Activated naive CD4-positive, alpha-beta T cell treated with Interleukin-2 at 50 U/mL for 16 hours (primary cell): Measurements from ENCODE around the gene SCML2.
"Not testable (repeated sequence)": the region's sequence is repeated elsewhere in the genome, so short reads cannot be mapped to it uniquely, and the experiment has no call there.

ENCODE experiments used
- DNase-seq: peaks from one replicate; pipeline ENCODE4 v3.0.0-alpha.2; 2020

Gene SCML2

DNA sequence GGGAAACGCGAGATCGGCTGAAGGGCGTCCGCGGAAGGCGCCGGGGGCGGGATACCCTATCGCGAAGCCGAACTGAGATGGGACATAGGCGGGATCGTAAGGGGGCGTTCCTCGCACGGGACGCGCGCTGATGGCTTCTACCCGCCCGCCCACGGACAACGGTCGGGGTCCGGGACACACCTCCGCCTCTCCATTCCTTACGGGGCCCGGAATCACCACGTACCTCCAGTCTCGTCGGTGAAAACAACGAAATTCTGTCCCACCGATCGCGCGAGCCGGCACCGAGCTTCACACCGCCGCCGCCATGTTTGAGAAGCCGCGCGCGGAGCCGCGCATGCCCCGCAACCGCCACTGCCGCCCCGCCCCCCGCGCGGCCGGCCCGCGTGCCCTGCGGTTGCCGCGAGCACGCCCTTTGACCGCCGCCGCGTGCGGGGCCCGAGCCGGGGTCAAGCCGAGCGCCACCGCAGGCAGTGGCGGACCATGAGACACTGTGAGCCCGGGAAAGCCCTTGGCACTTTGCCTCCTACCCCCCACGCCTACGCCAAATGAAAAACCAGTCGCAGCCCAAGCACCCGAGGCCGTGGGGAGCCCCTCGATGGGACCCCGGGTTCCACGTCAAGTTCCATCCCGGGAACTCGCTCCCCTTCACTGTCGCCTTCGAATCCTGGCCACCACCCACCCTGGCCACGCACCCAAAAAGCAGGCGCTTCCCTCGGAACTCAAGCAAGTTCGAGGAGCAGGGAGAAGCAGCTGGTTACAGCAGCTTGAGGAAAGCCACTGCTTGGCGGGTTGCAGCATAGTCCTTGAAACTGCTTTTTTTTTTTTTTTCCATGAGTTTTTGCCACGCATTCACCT, at the start of gene SCML2:
TSS of gene SCML2 (minus strand) at position 320 of the 855 bp plus-strand sequence. CDS start 20,617 bp downstream, outside the sequence.
- peak; percentile 38 for DNase-seq

DNA sequence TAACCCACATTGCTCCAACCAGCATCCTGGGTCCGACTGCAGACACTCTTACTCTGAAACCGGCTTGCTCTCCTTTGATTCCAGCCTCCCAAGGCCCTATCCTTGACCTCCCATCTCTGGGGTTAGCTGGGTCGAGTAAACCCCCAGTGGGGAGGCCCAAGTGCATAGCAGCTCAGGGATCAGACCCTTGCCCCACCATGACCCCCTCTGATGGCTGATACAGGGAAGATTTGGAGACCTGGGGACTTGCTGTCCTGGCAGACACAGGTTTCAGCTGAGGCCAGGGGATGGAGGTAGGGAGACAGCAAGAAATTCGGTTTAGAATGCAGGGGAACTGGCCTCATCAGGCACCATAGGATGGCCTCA, 47.3 kb upstream of the SCML2 start:
- no peak for DNase-seq

GRCh38 chrX:18394477-18394876, 40.0 kb upstream of the SCML2 start:
- no peak for DNase-seq

DNA sequence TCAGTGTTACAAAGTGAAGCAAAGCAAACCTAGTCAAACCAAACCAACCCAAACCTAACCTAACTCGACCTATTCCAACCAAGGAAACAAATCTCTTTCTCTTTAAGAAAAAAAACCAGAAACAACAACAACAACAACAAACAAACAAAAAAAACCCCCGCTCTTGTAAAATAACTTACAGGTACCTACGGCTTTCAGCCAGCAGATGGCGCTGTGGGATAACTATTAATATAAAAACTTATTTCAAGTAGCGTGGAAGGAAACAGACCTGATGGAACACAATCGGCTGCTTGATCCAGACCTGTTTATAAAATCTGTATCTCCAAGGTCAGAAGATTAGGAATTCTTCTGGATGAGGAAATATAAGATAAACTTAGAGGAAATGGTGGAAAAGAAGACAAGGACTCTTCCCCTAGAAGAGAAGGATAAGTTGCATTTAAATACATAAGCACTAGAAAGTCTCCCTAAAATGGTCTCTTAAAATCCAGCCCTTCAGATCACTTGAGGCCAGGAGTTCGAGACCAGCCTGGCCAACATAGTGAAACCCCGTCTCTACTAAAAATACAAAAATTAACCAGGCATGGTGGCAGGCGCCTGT, 36.6 kb upstream of the SCML2 start:
- DNase-seq, result peak; percentile 58

DNA sequence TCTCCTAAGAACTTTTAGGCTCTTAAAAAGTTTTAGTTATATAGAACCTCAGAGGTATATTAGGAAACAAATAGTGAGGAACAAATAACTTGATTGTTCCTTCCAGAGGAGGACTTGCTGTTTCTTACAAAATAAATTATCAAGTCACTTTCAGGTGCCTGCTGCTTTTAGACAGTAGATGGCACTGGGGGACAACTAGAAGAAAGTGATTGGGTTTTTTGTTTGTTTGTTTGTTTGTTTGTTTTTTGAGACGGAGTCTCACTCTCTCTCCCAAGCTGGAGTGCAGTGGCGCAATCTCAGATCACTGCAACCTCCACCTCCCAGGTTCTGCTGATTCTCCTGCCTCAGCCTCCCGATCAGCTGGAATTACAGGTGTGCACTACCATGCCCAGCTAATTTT, 35.5 kb upstream of the SCML2 start:
- no peak for DNase-seq

DNA sequence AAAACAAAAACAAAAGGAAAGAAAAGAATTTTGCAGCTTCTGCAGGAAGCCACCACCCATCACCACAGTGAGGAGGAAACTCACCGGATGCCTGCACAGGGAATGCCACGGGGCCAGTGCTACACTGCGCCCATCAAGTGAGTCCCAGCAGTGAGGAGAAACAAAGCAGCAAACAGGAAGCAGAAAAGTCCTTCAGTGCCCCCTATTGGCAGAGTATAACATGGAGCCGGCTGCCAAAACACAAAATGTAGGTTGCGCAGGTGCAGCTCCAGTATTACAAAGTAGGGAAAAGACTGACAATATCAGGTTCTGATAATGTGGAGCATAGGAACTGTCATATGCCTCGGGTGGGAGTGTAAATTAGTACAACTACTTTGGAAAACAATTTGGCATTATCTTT, 23.3 kb upstream of the SCML2 start:
- peak; percentile 15 for DNase-seq

- DNase-seq, result not testable (repeated sequence)
Measured at GRCh38 chrX:18375131-18375805, 20.8 kb upstream of the SCML2 start.

DNA sequence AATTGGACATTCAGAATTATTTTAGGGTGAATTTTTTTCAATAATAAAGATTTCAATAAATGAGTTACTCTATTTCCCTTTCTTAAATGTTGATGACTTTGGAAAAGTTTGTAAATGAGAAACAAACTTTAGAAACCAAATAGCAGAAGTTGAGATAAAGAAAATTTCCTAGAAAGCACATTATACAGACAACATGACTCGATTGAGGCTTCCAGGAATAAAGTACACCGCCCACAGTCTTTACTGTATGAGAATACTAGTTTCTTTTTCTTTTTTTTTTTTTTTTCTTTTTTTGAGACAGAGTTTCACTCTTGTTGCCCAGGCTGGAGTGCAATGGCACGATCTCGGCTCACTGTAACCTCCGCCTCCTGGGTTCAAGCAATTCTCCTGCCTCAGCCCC, 14.6 kb upstream of the SCML2 start:
- DNase-seq, result not testable (repeated sequence)

DNA sequence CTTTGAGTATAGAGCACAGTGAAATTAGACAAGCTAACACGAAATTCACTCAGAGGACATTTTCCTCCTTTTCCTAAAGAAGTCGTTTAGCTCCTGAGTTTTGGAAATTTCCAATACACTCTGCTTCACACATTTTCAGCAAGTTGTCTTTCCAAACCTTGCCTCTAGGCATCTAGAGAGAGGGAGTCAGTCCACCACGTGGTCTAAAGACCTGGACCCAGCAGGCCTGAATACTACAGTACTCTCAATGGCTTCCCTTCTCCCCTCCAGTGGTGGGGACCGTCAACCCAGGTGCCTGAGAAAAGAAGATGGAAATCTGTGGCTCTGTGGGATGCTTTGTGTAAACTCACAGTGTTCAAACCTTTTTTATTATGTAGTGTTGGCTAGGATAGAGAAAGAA, 13.9 kb upstream of the SCML2 start:
- no peak for DNase-seq

- no peak for DNase-seq
Measured at GRCh38 chrX:18360867-18361266, 6.4 kb upstream of the SCML2 start.

DNA sequence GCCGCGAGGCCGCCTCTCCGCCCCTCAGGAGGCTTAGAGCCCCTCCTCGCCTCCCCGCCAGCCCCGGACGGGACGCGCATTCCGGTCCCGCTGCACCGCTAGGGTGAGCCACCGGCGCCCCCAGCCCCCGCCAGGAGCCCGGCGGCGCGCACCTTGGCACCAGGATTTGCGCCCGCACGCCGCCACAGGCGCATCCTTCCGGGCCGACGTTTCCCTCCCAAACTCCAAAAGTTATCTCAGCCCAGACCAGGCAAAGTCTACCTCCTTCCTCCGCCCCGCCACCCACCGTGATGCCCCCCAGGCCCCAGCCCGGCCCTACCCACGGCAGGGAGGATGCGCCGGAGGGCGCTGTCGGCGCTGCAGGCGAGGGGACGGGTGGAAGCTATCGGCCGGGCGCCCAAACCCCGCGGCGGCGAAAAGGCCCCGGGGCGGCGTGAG, 538 bp downstream of the SCML2 start:
- DNase-seq, result peak; percentile 5

- DNase-seq, result no peak
Measured at GRCh38 chrX:18351784-18352183, 2.7 kb downstream of the SCML2 start.

- no peak for DNase-seq
Measured at GRCh38 chrX:18348047-18348446, 6.4 kb downstream of the SCML2 start.

DNA sequence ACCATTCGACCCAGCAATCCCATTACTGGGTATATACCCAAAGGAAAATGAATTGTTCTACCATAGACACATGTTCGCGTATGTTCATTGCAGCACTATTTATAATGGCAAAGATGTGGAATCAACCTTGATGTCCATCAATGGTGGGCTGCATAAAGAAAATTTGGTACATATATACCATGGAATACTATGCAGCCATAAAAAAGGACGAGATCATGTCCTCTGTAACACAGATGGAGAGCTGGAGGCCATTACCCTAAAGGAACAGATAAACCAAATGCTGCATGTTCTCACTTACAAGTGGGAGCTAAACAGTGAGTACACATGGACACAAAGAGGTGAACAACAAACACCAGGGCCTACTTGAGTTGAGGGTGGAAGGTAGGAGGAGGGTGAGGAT, 45.1 kb downstream of the SCML2 start:
- no peak for DNase-seq

GRCh38 chrX:18297251-18297650, 57.2 kb downstream of the SCML2 start:
- DNase-seq, result no peak

GRCh38 chrX:18294893-18295292, 59.6 kb downstream of the SCML2 start:
- DNase-seq, result no peak

- no peak for DNase-seq
Measured at GRCh38 chrX:18291006-18291545, 63.4 kb downstream of the SCML2 start.

GRCh38 chrX:18290200-18290599, 64.3 kb downstream of the SCML2 start:
- DNase-seq, result no peak

DNA sequence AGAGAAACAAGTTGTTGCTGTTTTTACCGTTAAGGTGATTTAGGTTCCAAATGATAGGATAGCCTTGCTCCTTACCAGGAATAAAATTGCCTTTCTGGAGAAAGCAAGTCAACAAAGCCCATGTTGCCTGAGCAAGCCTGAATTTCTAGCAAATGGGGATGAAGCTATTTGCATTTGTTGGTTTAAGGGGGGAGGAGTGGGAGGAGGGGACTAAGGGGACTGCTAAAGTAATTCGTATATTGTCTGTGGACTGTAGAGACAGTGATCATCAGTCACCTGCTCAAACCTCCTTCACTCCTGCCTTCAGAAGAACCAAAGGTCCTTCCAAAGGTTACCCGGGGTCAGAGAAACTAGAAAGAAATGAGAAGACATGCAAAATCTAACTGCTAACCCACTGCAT, 65.8 kb downstream of the SCML2 start:
- no peak for DNase-seq

DNA sequence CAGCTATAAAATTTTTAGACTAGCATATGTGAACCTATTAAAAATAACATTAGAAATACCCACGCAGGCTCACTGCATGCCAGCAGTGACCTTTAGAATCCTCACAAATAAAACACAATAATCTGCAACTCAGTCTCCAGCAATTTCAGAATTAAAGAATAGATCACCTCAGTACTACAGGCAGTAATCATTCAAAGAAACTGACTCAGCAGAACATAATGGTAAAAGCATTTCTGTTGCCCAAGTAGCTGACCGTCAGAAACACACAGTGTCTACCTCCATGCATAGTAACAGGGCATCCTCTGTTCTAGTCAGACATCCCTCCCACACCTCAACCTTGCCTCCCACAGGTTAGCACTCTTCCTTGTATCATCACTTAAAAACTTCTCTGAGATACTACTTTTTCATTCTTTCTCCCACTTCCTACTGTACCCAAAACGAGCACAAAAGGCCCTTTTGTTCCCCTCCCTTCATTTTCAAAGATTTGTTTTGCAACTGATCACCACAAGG, 68.1 kb downstream of the SCML2 start:
- DNase-seq, result no peak

DNA sequence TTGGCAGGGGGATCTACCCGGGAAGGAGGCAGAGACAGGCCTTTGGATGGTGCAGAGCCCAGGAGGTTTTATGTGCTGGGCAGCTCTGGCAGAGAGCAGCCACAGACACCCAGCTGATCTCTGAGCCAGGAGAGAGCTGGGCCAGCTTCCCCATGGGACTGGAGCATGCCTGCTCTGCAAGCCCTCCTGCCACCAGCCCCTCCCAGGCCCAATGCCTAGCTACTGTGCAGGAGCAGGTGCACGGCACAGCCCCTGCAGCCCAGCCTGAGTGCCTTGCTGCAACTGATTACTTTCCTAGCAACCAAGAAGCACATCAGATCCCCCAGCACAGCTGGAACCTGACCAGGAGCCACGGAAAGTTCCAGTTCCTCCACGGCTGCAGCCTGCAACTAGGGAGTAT, 76.0 kb downstream of the SCML2 start:
- no peak for DNase-seq

GRCh38 chrX:18272222-18272621, 82.3 kb downstream of the SCML2 start:
- DNase-seq, result no peak

DNA sequence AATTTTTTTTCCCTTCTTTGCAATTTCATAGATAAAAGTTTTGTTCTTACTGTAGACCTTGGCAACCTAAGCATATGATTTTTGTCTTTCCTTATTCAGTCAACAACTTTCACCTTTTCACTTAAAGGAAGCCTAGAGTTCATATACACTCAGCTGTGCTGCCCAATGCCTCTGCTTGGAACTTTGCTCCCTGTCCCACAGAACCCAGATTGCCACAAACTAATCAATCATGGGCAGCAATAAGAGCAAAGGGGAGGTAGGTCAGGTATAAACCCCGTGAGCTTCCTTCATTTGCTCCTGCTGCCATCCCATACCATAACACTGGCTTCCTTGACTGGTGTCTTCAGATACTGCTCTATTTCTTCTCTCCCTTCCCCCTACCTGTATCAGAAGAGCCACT, 82.8 kb downstream of the SCML2 start:
- no peak for DNase-seq

GRCh38 chrX:18271309-18271708, 83.2 kb downstream of the SCML2 start:
- DNase-seq, result no peak
